Retinal pigment epithelial cell (primary cell): ENCODE measurements around the gene FOXR2.

Experiments used
- DNase-seq: peaks from one replicate; pipeline ENCODE4 v3.0.0-alpha.2; 2010; ENCODE audit warnings: low read depth
- H3K4me3 ChIP-seq: 2 replicates; pipeline ENCODE4 v1.5.1; 2011; ENCODE audit warnings: mild to moderate bottlenecking, low read length, control low read depth, moderate library complexity
- TF ChIP-seq, protein P1 (sequence below): conservative IDR thresholded peaks from 2 replicates; pipeline ENCODE4 v1.5.1; 2011; ENCODE audit warnings: low read depth, low read length, control low read depth, inconsistent platforms

Gene FOXR2, protein sequence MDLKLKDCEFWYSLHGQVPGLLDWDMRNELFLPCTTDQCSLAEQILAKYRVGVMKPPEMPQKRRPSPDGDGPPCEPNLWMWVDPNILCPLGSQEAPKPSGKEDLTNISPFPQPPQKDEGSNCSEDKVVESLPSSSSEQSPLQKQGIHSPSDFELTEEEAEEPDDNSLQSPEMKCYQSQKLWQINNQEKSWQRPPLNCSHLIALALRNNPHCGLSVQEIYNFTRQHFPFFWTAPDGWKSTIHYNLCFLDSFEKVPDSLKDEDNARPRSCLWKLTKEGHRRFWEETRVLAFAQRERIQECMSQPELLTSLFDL

DNA sequence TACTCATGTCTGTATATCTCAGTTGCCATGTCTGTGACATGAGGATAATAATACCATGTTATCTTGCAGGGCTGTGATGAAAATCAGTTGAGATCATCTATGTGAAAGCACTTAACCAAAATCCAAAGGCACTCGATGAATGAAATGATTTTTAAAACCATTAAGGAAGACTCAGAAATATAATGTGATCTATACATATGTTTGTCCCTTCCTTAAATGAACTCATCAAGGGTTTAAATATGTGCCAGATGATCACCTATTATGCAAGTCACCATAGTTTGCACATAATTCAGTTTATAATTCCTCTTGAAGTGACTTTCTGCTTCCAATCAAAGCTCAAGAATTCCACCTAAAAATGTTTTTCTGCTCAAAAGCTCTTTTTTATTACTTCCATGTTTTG lies at the start of gene FOXR2:
FOXR2 (plus strand) TSS at position 301 of the 400 bp plus-strand sequence. CDS start 312 bp downstream, outside the sequence.
- TF ChIP-seq, protein P1, sequence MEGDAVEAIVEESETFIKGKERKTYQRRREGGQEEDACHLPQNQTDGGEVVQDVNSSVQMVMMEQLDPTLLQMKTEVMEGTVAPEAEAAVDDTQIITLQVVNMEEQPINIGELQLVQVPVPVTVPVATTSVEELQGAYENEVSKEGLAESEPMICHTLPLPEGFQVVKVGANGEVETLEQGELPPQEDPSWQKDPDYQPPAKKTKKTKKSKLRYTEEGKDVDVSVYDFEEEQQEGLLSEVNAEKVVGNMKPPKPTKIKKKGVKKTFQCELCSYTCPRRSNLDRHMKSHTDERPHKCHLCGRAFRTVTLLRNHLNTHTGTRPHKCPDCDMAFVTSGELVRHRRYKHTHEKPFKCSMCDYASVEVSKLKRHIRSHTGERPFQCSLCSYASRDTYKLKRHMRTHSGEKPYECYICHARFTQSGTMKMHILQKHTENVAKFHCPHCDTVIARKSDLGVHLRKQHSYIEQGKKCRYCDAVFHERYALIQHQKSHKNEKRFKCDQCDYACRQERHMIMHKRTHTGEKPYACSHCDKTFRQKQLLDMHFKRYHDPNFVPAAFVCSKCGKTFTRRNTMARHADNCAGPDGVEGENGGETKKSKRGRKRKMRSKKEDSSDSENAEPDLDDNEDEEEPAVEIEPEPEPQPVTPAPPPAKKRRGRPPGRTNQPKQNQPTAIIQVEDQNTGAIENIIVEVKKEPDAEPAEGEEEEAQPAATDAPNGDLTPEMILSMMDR = no peak
- H3K4me3 ChIP-seq = no peak within 1 kb of the TSS
- DNase-seq = no peak

DNA sequence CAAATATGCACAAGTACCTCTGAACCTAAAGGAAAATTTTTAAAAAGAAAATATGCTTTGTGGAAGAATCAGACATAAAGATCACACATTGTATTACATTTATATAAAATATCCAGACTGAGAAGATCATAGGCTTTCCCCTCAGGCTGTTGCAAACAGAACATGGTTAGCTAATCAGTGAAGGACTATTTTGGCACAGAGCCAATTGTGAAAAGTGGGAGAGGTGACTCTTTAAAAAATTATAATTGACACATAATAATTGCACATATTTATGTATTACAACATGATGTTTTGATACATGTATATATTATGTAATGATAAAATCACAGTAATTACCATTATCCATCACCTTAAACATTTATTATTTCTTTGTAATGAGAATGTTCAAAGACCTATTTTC lies 44.1 kb upstream of the FOXR2 start:
- no peak overlapping the region for H3K4me3 ChIP-seq
- DNase-seq = no peak
- TF ChIP-seq, protein P1 = no peak

DNA sequence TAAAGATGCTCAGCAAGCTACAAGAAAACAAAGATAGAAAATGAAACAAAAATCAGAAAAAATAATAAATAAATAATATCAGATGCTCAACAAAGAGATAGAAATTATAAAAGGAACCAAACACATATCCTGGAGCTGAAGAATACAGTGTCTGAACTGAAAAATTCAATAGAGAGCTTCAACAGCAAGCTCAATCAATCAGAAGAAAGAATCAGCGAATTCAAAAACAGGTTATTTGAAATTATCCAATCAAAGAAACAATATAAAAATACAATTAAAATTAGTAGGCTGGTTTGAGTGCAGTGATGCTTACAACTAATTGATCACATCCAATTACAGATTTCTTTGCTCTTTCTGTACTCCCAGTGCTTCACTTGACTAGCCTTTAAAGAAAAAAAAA lies 40.8 kb upstream of the FOXR2 start:
- no peak for DNase-seq
- H3K4me3 ChIP-seq = no peak overlapping the region

DNA sequence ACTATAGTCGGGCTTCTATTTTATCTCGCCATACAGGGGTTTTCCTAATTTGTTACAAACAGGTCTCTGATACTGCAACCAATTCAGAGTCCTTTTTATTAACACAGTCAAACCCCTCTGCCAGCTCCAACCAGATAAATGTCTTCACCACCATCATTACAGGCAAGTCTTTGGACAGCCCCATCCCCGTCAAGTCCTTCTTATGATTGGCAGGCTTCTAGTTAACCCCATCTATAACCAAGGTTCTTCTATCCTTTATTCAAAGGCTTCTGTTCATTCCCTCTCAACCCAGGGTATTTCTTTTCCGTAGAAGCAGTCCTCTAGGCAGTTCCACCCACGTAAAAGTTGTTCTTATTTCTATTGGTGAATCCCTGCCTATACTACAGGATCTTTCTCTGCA lies 29.9 kb upstream of the FOXR2 start:
- TF ChIP-seq, protein P1 = no peak
- no peak overlapping the region for H3K4me3 ChIP-seq
- DNase-seq = no peak

More for the DNA sequence above, 40.8 kb upstream of the FOXR2 start:
- TF ChIP-seq, protein P1 = no peak

DNA sequence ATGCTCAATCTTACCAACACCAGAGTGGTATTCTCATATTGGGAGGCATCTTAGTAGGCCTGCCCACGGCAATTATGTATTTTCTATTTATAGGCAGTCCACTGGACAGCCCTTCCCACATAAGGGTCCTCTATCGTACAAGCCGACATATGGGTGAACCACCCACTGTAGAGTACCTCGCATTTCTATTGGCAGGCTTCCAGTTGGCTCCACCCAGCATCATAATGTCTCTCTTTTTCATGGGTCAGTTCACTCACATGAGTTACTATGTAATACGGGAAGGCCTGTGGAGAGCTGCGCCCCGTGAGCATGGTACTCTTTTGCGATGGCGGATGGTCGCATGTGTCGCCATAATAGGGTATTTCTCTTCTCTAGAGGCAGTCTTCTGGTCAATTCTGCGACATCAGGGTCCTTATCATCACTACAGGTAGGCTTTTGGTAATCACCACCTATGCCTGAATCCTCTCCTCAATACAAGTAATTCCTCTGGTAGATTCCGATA lies 29.4 kb upstream of the FOXR2 start:
- TF ChIP-seq, protein P1 = no peak
- DNase-seq = no peak
- H3K4me3 ChIP-seq = no peak overlapping the region

DNA sequence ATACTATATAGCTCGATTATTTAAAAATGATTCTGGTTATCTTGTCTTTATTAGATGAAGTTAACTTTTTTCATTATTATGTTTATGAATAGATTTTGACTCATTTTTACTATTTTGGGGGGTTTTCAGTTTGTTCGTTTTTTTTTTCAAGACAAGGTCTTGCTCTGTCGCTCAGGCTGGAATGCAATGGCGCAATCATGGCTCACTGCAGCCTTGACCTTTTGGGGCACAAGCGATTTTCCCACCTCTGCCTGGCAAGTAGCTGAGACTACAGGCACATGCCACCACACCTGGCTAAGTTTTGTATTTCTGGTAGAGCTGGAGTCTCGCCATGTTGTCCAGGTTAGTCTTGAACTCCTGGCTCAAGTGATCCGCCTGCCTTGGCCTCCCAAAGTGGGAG lies 24.9 kb upstream of the FOXR2 start:
- TF ChIP-seq, protein P1 = no peak
- DNase-seq = no peak
- no peak overlapping the region for H3K4me3 ChIP-seq

DNA sequence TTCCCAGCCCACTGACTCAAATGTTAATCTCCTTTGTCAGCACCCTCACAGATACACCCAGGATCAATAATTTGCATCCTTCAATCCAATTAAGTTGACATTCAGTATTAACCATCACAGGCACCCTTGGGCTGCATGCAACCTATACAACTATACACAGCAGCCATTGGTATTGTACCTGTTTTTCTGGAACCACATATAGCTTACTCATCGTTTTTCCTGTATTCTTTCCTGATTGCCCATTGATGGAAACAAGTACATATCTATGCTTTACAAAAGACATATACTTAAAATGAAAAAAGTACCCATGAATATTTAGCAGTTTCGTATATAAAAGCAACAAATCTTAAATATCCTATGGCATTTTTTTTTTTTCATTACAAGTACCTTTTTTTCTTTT lies 3.7 kb upstream of the FOXR2 start:
- TF ChIP-seq, protein P1 = no peak
- no peak overlapping the region for H3K4me3 ChIP-seq
- DNase-seq = no peak
